ENCODE results near the gene GPC6.

Gene GPC6

GRCh38 chr13:94177041-94177440 is 950.4 kb downstream of the GPC6 start:
- H4K20me1 ChIP-seq (ENCODE audit: insufficient read depth, low read length) = no peaks in the 10 kb centered on the region
- H3K27me3 ChIP-seq (ENCODE audit: low read depth, low read length) = no peaks in the 10 kb centered on the region
- no peak overlapping the region for H3K4me2 ChIP-seq (ENCODE audit: low read length)
- no peak overlapping the region for H3K9ac ChIP-seq (ENCODE audit: low read length)
- H3K36me3 ChIP-seq (replicated peaks; ENCODE audit: low read depth, low read length) = no peaks in the 10 kb centered on the region
- no peaks in the 10 kb centered on the region for H3K9me3 ChIP-seq (ENCODE audit: insufficient read depth, low read length)
- H3K79me2 ChIP-seq (ENCODE audit: low read length) = no peaks in the 10 kb centered on the region
- TF ChIP-seq EZH2phosphoT487 (IDR thresholded peaks at IDR 0.05; ENCODE audit: low read depth) = no peak
- TF ChIP-seq, protein P1, sequence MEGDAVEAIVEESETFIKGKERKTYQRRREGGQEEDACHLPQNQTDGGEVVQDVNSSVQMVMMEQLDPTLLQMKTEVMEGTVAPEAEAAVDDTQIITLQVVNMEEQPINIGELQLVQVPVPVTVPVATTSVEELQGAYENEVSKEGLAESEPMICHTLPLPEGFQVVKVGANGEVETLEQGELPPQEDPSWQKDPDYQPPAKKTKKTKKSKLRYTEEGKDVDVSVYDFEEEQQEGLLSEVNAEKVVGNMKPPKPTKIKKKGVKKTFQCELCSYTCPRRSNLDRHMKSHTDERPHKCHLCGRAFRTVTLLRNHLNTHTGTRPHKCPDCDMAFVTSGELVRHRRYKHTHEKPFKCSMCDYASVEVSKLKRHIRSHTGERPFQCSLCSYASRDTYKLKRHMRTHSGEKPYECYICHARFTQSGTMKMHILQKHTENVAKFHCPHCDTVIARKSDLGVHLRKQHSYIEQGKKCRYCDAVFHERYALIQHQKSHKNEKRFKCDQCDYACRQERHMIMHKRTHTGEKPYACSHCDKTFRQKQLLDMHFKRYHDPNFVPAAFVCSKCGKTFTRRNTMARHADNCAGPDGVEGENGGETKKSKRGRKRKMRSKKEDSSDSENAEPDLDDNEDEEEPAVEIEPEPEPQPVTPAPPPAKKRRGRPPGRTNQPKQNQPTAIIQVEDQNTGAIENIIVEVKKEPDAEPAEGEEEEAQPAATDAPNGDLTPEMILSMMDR (IDR thresholded peaks at IDR 0.05; ENCODE audit: low read depth, low read length) = no peak
- H3K4me3 ChIP-seq (ENCODE audit: low read length) = no peak overlapping the region
- H2AFZ ChIP-seq (ENCODE audit: low read depth, low read length) = no peak overlapping the region
- H3K4me1 ChIP-seq (ENCODE audit: low read length) = peaks cover 15% of the 10 kb centered on the region
- no peak overlapping the region for H3K27ac ChIP-seq (ENCODE audit: low read length)

DNA sequence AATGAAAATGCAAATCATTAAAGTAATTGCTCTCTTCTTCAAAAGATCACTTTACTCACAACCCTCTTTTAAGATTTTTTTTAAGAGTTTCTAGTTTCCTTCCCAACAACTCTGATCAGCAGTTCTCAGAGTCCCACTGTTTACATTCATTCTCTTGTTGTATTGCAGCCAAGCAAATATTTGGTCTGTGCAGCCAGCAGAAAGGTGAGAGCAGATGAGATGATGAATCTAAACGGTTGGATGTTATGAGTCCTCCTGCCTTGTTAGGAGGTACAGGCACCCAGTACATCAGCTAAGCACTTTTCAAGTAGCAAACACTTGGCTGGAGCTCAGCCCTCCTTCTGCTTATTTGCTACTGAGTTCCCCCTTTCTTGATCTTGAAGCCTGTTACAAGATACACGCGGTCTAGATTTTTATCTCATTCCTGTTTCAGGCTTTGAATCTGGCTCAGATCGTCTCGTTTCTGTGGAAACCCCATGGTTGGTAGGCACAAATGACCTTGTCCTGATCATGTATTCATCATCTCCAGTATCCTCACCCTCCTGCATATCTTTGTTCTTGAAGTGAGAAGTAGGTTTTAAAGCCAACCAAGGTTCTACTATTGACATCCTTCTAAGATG is 952.1 kb downstream of the GPC6 start:
- Histone ChIP-seq H4K20me1 (ENCODE audit: insufficient read depth, low read length) (no peaks in the 10 kb centered on the region), H3K9ac (ENCODE audit: low read length) (no peak overlapping the region), H3K4me1 (ENCODE audit: low read length) (peaks cover 25% of the 10 kb centered on the region), H3K9me3 (ENCODE audit: insufficient read depth, low read length) (0 out of 2 replicates have a peak, but pooled peaks cover 3% of the 10 kb centered on the region), H3K27ac (ENCODE audit: low read length) (no peak overlapping the region), H3K27me3 (ENCODE audit: low read depth, low read length) (no peaks in the 10 kb centered on the region), H2AFZ (ENCODE audit: low read depth, low read length) (no peak overlapping the region), H3K36me3 (replicated peaks; ENCODE audit: low read depth, low read length) (no peaks in the 10 kb centered on the region), H3K4me3 (ENCODE audit: low read length) (no peak overlapping the region), H3K4me2 (ENCODE audit: low read length) (no peak overlapping the region), H3K79me2 (ENCODE audit: low read length) (no peaks in the 10 kb centered on the region)
- no peak for TF ChIP-seq EZH2phosphoT487 (IDR thresholded peaks at IDR 0.05; ENCODE audit: low read depth)
- TF ChIP-seq, protein P1 (IDR thresholded peaks at IDR 0.05; ENCODE audit: low read depth, low read length) = no peak

- Histone ChIP-seq H3K4me2 (ENCODE audit: low read length) (peak overlapping the region; percentile 71), H2AFZ (ENCODE audit: low read depth, low read length) (no peak overlapping the region), H3K9ac (ENCODE audit: low read length) (peak overlapping the region; percentile 43; the same call in 1 of the 2 replicates), H4K20me1 (ENCODE audit: insufficient read depth, low read length) (no peaks in the 10 kb centered on the region), H3K27me3 (ENCODE audit: low read depth, low read length) (no peaks in the 10 kb centered on the region), H3K79me2 (ENCODE audit: low read length) (no peaks in the 10 kb centered on the region), H3K27ac (ENCODE audit: low read length) (peak overlapping the region; percentile 93), H3K9me3 (ENCODE audit: insufficient read depth, low read length) (0 out of 2 replicates have a peak, but pooled peaks cover 3% of the 10 kb centered on the region), H3K36me3 (replicated peaks; ENCODE audit: low read depth, low read length) (no peaks in the 10 kb centered on the region), H3K4me1 (ENCODE audit: low read length) (peaks cover 30% of the 10 kb centered on the region), H3K4me3 (ENCODE audit: low read length) (peak overlapping the region; percentile 47)
- no peak for TF ChIP-seq EZH2phosphoT487 (IDR thresholded peaks at IDR 0.05; ENCODE audit: low read depth)
- TF ChIP-seq, protein P1 (IDR thresholded peaks at IDR 0.05; ENCODE audit: low read depth, low read length) = no peak
Observed at GRCh38 chr13:94181461-94182107, 955.0 kb downstream of the GPC6 start.

DNA sequence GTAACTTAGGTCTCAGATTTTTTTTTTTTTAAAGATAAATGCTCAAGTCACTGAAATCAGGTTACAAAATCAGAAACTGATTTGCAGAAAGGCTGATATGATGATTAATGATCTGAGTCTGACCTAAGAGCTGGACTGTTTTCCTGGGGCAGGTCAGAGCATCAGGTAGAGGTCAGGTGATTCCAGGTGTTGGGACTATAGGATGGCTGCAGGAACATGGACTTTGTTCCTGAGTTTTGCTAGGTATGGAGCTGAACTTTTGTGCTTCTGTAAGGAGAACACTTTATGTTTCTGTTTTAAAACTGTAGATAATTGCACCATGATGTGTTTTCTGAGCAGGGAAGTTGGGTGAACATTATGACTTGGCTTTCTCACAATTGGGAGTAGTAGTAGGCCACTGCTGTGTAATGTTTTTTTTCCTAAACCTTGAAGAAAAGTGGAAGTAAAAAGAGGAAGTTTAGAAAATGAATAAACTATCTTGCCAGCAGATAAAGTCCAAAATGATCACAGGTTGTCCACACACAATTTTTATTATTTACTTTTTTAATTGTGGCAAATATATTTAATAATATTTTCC is 955.7 kb downstream of the GPC6 start:
- Histone ChIP-seq H3K36me3 (replicated peaks; ENCODE audit: low read depth, low read length) (no peaks in the 10 kb centered on the region), H3K4me2 (ENCODE audit: low read length) (peak overlapping the region; percentile 71), H4K20me1 (ENCODE audit: insufficient read depth, low read length) (no peaks in the 10 kb centered on the region), H3K9ac (ENCODE audit: low read length) (peak overlapping the region; percentile 43; the same call in 1 of the 2 replicates), H3K27me3 (ENCODE audit: low read depth, low read length) (no peaks in the 10 kb centered on the region), H3K9me3 (ENCODE audit: insufficient read depth, low read length) (0 out of 2 replicates have a peak, but pooled peaks cover 3% of the 10 kb centered on the region), H3K79me2 (ENCODE audit: low read length) (no peaks in the 10 kb centered on the region), H3K4me1 (ENCODE audit: low read length) (peaks cover 37% of the 10 kb centered on the region), H2AFZ (ENCODE audit: low read depth, low read length) (no peak overlapping the region), H3K27ac (ENCODE audit: low read length) (peak overlapping the region; percentile 93), H3K4me3 (ENCODE audit: low read length) (peak overlapping the region; percentile 47)
- TF ChIP-seq, protein P1 (IDR thresholded peaks at IDR 0.05; ENCODE audit: low read depth, low read length) = no peak
- no peak for TF ChIP-seq EZH2phosphoT487 (IDR thresholded peaks at IDR 0.05; ENCODE audit: low read depth)
